ENCODE data around the gene ARMH3.

DNA sequence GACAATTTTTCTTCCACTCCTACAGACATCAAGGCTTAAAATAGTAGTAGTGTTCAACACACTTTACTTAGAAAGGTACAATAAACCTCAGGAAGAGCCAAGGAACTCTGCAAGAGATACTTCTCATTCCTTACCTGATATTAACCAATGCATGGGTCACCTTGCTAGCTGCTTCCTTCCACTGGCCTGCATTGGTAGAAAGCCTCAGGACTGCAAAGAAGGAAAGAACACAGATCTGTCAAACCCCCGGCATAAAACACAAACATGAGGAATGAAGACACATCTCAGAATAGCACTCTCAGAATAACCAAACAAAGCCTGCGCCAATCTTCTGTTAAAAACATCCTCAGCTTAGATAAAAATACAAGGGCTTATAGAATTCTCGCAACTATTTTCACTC, 116.2 kb downstream of the ARMH3 start:
- TF ChIP-seq, protein P1, sequence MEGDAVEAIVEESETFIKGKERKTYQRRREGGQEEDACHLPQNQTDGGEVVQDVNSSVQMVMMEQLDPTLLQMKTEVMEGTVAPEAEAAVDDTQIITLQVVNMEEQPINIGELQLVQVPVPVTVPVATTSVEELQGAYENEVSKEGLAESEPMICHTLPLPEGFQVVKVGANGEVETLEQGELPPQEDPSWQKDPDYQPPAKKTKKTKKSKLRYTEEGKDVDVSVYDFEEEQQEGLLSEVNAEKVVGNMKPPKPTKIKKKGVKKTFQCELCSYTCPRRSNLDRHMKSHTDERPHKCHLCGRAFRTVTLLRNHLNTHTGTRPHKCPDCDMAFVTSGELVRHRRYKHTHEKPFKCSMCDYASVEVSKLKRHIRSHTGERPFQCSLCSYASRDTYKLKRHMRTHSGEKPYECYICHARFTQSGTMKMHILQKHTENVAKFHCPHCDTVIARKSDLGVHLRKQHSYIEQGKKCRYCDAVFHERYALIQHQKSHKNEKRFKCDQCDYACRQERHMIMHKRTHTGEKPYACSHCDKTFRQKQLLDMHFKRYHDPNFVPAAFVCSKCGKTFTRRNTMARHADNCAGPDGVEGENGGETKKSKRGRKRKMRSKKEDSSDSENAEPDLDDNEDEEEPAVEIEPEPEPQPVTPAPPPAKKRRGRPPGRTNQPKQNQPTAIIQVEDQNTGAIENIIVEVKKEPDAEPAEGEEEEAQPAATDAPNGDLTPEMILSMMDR (IDR thresholded peaks at IDR 0.05 in 4 of 5, conservative IDR thresholded peaks at IDR 0.05 in 1 of 5) = no peak
- TF ChIP-seq POLR2A (IDR thresholded peaks at IDR 0.05) = no peak

Measured in gastrocnemius medialis (tissue), 4 donors.